DMS53 treated with DMSO at 0.1 percent for 48 hours (cell line): ENCODE results near the gene LRP1.

Experiments
- DNase-seq: peaks from one replicate; lab custom pipeline; 2025; ENCODE audit not compliant: unreplicated experiment; lab: John Stamatoyannopoulos, UW

Gene LRP1

GRCh38 chr12:57243521-57244311 is 115.4 kb downstream of the LRP1 start:
- peak; percentile 89 for DNase-seq

GRCh38 chr12:57244312-57244696 is 116.0 kb downstream of the LRP1 start:
- no peak for DNase-seq

- no peak for DNase-seq
These were observed 118.8 kb downstream of the LRP1 start for GRCh38 chr12:57247041-57247440.

- no peak for DNase-seq
These were observed 120.9 kb downstream of the LRP1 start for GRCh38 chr12:57248934-57249742.

- no peak for DNase-seq
These were observed 122.3 kb downstream of the LRP1 start for GRCh38 chr12:57250541-57250940.

GRCh38 chr12:57250956-57251355 is 122.7 kb downstream of the LRP1 start, which contains the start of gene STAC3:
STAC3 (minus strand) TSS chr12:57251187; CDS start chr12:57249636, 1,551 bp downstream.
- no peak for DNase-seq

GRCh38 chr12:57254506-57255280 is 126.4 kb downstream of the LRP1 start:
- no peak for DNase-seq

GRCh38 chr12:57255916-57256315 is 127.6 kb downstream of the LRP1 start:
- DNase-seq: no peak

- no peak for DNase-seq
These were observed 131.0 kb downstream of the LRP1 start for GRCh38 chr12:57258977-57259970.

GRCh38 chr12:57260366-57260765 is 132.1 kb downstream of the LRP1 start:
- no peak for DNase-seq

- DNase-seq: peak; percentile 6
These were observed 133.2 kb downstream of the LRP1 start for GRCh38 chr12:57261428-57261865.

- no peak for DNase-seq
These were observed 134.0 kb downstream of the LRP1 start for GRCh38 chr12:57262126-57262822.
